Liver (tissue), 9 donors: ENCODE measurements around the gene KMT2A. TPM values are rescaled to one million over a fixed set of nuclear protein-coding genes. Genes with fewer than 3 reads are reported as not detected.

Source experiments
- DNase-seq: peaks from one replicate; pipeline ENCODE4 v3.0.0-alpha.2; 2017; ENCODE audit warnings: low spot score
- H3K27ac ChIP-seq, 2 donors: one replicate each; pipeline ENCODE4 v1.7.0; 2013; ENCODE audit warnings: inconsistent platforms in 2 of 2, low read length in 2 of 2, control low read depth in 1 of 2, low read depth in 1 of 2, mild to moderate bottlenecking in 1 of 2
- H3K27me3 ChIP-seq, 4 donors: one replicate each; pipeline versions ENCODE4 v1.6.1 to v1.7.0; 2013; ENCODE audit warnings: low read length in 3 of 4, inconsistent platforms in 1 of 4, mild to moderate bottlenecking in 1 of 4, moderate library complexity in 1 of 4; ENCODE audit not compliant: control insufficient read depth in 4 of 4, insufficient read depth in 4 of 4
- H3K36me3 ChIP-seq, 4 donors: one replicate each; pipeline versions ENCODE4 v1.6.1 to v1.7.0; 2013; ENCODE audit warnings: low read length in 3 of 4, mild to moderate bottlenecking in 3 of 4, low read depth in 1 of 4, moderate library complexity in 1 of 4; ENCODE audit not compliant: control insufficient read depth in 4 of 4, insufficient read depth in 3 of 4
- H3K4me1 ChIP-seq, 4 donors: one replicate each; pipeline versions ENCODE4 v1.6.1 to v1.7.0; 2013; ENCODE audit warnings: low read length in 3 of 4, mild to moderate bottlenecking in 3 of 4, moderate library complexity in 1 of 4; ENCODE audit not compliant: control insufficient read depth in 4 of 4, insufficient read depth in 4 of 4
- H3K4me3 ChIP-seq, 3 donors: one replicate each; pipeline versions ENCODE4 v1.6.1 to v1.7.0; 2013; ENCODE audit warnings: low read length in 3 of 3, control low read depth in 1 of 3, low read depth in 1 of 3, mild to moderate bottlenecking in 1 of 3
- H3K9ac ChIP-seq, 2 donors: one replicate each; pipeline ENCODE4 v1.7.0; 2013; ENCODE audit warnings: low read length in 2 of 2, mild to moderate bottlenecking in 2 of 2, moderate library complexity in 2 of 2, control low read depth in 1 of 2, low read depth in 1 of 2
- H3K9me3 ChIP-seq, 4 donors: one replicate each; pipeline versions ENCODE4 v1.6.1 to v1.7.0; 2013; ENCODE audit warnings: low read length in 3 of 4; ENCODE audit not compliant: control insufficient read depth in 4 of 4
- EGR1 ChIP-seq, 2 donors: IDR thresholded peaks; 2 replicates each; pipeline ENCODE4 v1.6.1; 2016 to 2018; ENCODE audit warnings: antibody characterized with exemption in 2 of 2, low read depth in 2 of 2
- FOXA1 ChIP-seq: IDR thresholded peaks from 2 replicates; pipeline ENCODE4 v1.6.1; 2016; ENCODE audit warnings: antibody characterized with exemption
- FOXA2 ChIP-seq: IDR thresholded peaks from 2 replicates; pipeline ENCODE4 v1.6.1; 2016; ENCODE audit warnings: antibody characterized with exemption
- GABPA ChIP-seq, 2 donors: IDR thresholded peaks in 1 of 2; conservative IDR thresholded peaks in 1 of 2; 2 replicates each; pipeline ENCODE4 v1.6.1; 2016; ENCODE audit warnings: antibody characterized with exemption in 2 of 2, mild to moderate bottlenecking in 1 of 2, moderate library complexity in 1 of 2
- HNF4A ChIP-seq, 2 donors: conservative IDR thresholded peaks; 2 replicates each; pipeline ENCODE4 v1.6.1; 2016; ENCODE audit warnings: antibody characterized with exemption in 2 of 2, mild to moderate bottlenecking in 2 of 2
- JUND ChIP-seq, 2 donors: IDR thresholded peaks; 2 replicates each; pipeline ENCODE4 v1.6.1; 2016; ENCODE audit warnings: antibody characterized with exemption in 2 of 2
- MAX ChIP-seq: IDR thresholded peaks from 2 replicates; pipeline ENCODE4 v1.6.1; 2016; ENCODE audit warnings: antibody characterized with exemption
- NR2F2 ChIP-seq: IDR thresholded peaks from 2 replicates; pipeline ENCODE4 v1.6.1; 2016; ENCODE audit warnings: antibody characterized with exemption
- RAD21 ChIP-seq, 2 donors: IDR thresholded peaks; 2 replicates each; pipeline ENCODE4 v1.6.1; 2016; ENCODE audit warnings: antibody characterized with exemption in 2 of 2, mild to moderate bottlenecking in 2 of 2
- RXRA ChIP-seq, 2 donors: IDR thresholded peaks; 2 replicates each; pipeline ENCODE4 v1.6.1; 2017 to 2018; ENCODE audit warnings: antibody characterized with exemption in 2 of 2, mild to moderate bottlenecking in 1 of 2
- SP1 ChIP-seq: IDR thresholded peaks from 2 replicates; pipeline ENCODE4 v1.6.1; 2018; ENCODE audit warnings: antibody characterized with exemption, mild to moderate bottlenecking
- YY1 ChIP-seq: IDR thresholded peaks from 2 replicates; pipeline ENCODE4 v1.6.1; 2016; ENCODE audit warnings: antibody characterized with exemption, mild to moderate bottlenecking
- WGBS: extraction: QIAGEN DNeasy Blood & Tissue Kit; methylation state at CpG from one replicate; pipeline ENCODE4 v1.1.7; 2013; 5-methylcytosine and 5-hydroxymethylcytosine counted together
- polyA plus RNA-seq, 2 donors: library from polyadenylated mRNA; stranded (reverse) in 1 of 2; unstranded in 1 of 2; fragments of 200-250 nt in 1 of 2; fragments of >200 nt in 1 of 2; fragmentation: Nextera tagmentation in 1 of 2; extraction: Ambion mirVana in 1 of 2; gene quantifications; one replicate each; pipeline versions ENCODE4 v1.2.1 to v1.2.3, GENCODE V29; 2013 to 2015
- total RNA-seq, 2 donors: library from RNA; depleted of rRNA; stranded (reverse); fragments of >200 nt; gene quantifications; one replicate each; pipeline ENCODE4 v1.2.3, GENCODE V29; 2014
- TF ChIP-seq, protein P1 (sequence below): IDR thresholded peaks from 2 replicates; pipeline ENCODE4 v1.6.1; 2016; ENCODE audit warnings: antibody characterized with exemption
- TF ChIP-seq, protein P2 (sequence below): fragments of 150-350 bp; IDR thresholded peaks from 2 replicates; pipeline ENCODE4 v1.5.1; 2017; ENCODE audit warnings: improper control_type of control experiment, low read depth, low read length; ENCODE audit not compliant: missing input control
- TF ChIP-seq, protein P3 (sequence below): IDR thresholded peaks from 2 replicates; pipeline ENCODE4 v1.6.1; 2016; ENCODE audit warnings: antibody characterized with exemption
- TF ChIP-seq, protein P4 (sequence below): IDR thresholded peaks from 2 replicates; pipeline ENCODE4 v1.6.1; 2016; ENCODE audit warnings: antibody characterized with exemption, mild to moderate bottlenecking
- donor health status: healthy.
- donor health status: healthy.
- donor health status: healthy.
- donor health status: healthy.
- donor health status: healthy.

KMT2A gene
- total and polyA plus RNA-seq, 4 donors, result 4.3 to 27.9 (median 12.9) TPM

DNA sequence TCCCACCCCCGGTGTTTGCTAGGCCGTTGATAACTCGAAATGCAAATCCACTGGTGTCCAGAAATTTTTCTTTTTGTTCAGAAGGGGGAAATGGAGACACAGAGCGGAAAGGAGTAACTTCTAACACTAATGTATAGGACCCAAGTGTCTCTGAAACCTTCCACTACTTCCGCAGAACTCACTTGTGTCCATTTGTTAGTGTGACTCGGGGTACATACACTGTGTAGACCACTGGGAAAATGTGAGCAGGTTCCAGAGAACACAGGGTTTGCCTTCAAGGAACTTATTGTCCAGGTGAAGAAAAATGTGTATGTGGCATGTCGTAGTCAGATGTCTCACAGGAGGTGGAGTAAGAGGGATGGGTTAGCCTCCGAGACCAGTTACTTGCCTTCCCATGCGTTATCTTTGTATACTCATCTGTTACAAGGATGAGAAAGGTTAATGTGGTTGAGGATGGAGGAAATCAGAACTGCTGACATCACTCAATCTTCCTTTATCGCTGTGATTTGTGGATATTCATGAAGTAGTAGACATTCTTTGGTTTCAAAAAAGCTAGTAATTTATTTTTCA lies 136.8 kb downstream of the KMT2A start:
- WGBS, result under 1% methylated on average over 10 of the region's 10 CpGs
- no peak for DNase-seq
- Histone ChIP-seq H3K27ac (peak overlapping the region; percentile 97 to 100), H3K27me3 (no peaks in the 10 kb centered on the region), H3K36me3 (peaks cover 0 to 2% (median 0%) of the 10 kb centered on the region in 4 donors), H3K9me3 (no peaks in the 10 kb centered on the region), H3K4me3 (peak overlapping the region; percentile 77 to 99 (median 97)), H3K9ac (peak overlapping the region; percentile 60 to 99), H3K4me1 (peaks cover 6 to 38% (median 24%) of the 10 kb centered on the region in 4 donors)
- TF ChIP-seq JUND (IDR thresholded peaks at IDR 0.05) (no peak), NR2F2 (no peak), FOXA1 (no peak), YY1 (no peak), FOXA2 (no peak), RAD21 (IDR thresholded peaks at IDR 0.05) (no peak), RXRA (IDR thresholded peaks at IDR 0.05) (no peak), MAX (no peak)
- TF ChIP-seq, protein P1, sequence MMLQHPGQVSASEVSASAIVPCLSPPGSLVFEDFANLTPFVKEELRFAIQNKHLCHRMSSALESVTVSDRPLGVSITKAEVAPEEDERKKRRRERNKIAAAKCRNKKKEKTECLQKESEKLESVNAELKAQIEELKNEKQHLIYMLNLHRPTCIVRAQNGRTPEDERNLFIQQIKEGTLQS, result no peak
- TF ChIP-seq, protein P2, sequence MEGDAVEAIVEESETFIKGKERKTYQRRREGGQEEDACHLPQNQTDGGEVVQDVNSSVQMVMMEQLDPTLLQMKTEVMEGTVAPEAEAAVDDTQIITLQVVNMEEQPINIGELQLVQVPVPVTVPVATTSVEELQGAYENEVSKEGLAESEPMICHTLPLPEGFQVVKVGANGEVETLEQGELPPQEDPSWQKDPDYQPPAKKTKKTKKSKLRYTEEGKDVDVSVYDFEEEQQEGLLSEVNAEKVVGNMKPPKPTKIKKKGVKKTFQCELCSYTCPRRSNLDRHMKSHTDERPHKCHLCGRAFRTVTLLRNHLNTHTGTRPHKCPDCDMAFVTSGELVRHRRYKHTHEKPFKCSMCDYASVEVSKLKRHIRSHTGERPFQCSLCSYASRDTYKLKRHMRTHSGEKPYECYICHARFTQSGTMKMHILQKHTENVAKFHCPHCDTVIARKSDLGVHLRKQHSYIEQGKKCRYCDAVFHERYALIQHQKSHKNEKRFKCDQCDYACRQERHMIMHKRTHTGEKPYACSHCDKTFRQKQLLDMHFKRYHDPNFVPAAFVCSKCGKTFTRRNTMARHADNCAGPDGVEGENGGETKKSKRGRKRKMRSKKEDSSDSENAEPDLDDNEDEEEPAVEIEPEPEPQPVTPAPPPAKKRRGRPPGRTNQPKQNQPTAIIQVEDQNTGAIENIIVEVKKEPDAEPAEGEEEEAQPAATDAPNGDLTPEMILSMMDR, result no peak

DNA sequence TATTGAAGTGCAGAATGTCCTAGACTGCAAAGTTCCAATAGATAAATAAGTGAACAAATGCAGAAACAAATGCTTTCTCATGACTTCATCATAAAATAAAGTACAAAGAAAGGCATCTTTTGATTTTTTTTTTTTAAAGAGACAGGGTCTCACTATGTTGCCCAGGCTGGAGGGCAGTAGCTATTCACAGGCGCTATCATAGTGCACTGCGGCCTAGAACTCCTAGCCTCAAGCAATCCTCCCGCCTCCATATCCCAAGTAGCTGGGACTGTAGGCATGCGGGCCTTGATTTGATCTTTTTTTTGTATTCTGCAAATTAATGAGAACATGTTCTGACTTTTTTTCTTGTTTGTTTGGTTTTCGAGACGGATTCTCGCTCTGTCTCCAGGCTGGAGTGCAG lies 138.3 kb downstream of the KMT2A start:
- Histone ChIP-seq H3K4me3 (no peak overlapping the region), H3K4me1 (peaks cover 10 to 45% (median 34%) of the 10 kb centered on the region in 4 donors), H3K27me3 (no peaks in the 10 kb centered on the region), H3K27ac (no peak overlapping the region), H3K9ac (no peak overlapping the region), H3K9me3 (no peaks in the 10 kb centered on the region), H3K36me3 (peaks cover 0 to 2% (median 0%) of the 10 kb centered on the region in 4 donors)
- WGBS, result 83% methylated on average over 7 of the region's 7 CpGs
- no peak for DNase-seq
- TF ChIP-seq FOXA1 (no peak), GABPA (IDR thresholded peaks at IDR 0.05 in 1 of 2, conservative IDR thresholded peaks at IDR 0.05 in 1 of 2) (no peak), MAX (no peak), SP1 (no peak), JUND (IDR thresholded peaks at IDR 0.05) (no peak), EGR1 (IDR thresholded peaks at IDR 0.05; ENCODE audit: low read depth in 2 of 2) (no peak), NR2F2 (no peak), HNF4A (conservative IDR thresholded peaks at IDR 0.05) (no peak), YY1 (no peak)
- TF ChIP-seq, protein P3, sequence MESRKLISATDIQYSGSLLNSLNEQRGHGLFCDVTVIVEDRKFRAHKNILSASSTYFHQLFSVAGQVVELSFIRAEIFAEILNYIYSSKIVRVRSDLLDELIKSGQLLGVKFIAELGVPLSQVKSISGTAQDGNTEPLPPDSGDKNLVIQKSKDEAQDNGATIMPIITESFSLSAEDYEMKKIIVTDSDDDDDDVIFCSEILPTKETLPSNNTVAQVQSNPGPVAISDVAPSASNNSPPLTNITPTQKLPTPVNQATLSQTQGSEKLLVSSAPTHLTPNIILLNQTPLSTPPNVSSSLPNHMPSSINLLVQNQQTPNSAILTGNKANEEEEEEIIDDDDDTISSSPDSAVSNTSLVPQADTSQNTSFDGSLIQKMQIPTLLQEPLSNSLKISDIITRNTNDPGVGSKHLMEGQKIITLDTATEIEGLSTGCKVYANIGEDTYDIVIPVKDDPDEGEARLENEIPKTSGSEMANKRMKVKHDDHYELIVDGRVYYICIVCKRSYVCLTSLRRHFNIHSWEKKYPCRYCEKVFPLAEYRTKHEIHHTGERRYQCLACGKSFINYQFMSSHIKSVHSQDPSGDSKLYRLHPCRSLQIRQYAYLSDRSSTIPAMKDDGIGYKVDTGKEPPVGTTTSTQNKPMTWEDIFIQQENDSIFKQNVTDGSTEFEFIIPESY, result no peak
- TF ChIP-seq, protein P4, sequence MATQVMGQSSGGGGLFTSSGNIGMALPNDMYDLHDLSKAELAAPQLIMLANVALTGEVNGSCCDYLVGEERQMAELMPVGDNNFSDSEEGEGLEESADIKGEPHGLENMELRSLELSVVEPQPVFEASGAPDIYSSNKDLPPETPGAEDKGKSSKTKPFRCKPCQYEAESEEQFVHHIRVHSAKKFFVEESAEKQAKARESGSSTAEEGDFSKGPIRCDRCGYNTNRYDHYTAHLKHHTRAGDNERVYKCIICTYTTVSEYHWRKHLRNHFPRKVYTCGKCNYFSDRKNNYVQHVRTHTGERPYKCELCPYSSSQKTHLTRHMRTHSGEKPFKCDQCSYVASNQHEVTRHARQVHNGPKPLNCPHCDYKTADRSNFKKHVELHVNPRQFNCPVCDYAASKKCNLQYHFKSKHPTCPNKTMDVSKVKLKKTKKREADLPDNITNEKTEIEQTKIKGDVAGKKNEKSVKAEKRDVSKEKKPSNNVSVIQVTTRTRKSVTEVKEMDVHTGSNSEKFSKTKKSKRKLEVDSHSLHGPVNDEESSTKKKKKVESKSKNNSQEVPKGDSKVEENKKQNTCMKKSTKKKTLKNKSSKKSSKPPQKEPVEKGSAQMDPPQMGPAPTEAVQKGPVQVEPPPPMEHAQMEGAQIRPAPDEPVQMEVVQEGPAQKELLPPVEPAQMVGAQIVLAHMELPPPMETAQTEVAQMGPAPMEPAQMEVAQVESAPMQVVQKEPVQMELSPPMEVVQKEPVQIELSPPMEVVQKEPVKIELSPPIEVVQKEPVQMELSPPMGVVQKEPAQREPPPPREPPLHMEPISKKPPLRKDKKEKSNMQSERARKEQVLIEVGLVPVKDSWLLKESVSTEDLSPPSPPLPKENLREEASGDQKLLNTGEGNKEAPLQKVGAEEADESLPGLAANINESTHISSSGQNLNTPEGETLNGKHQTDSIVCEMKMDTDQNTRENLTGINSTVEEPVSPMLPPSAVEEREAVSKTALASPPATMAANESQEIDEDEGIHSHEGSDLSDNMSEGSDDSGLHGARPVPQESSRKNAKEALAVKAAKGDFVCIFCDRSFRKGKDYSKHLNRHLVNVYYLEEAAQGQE, result no peak
- TF ChIP-seq, protein P2, result no peak
- TF ChIP-seq, protein P1, result no peak
